ENCODE data around the gene CAPRIN1.

- TF ChIP-seq, protein P1, sequence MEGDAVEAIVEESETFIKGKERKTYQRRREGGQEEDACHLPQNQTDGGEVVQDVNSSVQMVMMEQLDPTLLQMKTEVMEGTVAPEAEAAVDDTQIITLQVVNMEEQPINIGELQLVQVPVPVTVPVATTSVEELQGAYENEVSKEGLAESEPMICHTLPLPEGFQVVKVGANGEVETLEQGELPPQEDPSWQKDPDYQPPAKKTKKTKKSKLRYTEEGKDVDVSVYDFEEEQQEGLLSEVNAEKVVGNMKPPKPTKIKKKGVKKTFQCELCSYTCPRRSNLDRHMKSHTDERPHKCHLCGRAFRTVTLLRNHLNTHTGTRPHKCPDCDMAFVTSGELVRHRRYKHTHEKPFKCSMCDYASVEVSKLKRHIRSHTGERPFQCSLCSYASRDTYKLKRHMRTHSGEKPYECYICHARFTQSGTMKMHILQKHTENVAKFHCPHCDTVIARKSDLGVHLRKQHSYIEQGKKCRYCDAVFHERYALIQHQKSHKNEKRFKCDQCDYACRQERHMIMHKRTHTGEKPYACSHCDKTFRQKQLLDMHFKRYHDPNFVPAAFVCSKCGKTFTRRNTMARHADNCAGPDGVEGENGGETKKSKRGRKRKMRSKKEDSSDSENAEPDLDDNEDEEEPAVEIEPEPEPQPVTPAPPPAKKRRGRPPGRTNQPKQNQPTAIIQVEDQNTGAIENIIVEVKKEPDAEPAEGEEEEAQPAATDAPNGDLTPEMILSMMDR (conservative IDR thresholded peaks at IDR 0.05; ENCODE audit: low read depth, low read length): no peak
- TF ChIP-seq EZH2 (IDR thresholded peaks at IDR 0.05; ENCODE audit: borderline replicate concordance, low read depth, low read length, poor library complexity, severe bottlenecking): no peak
Observed at GRCh38 chr11:34051349-34052035, at the start of gene CAPRIN1.
